GM18507 (cell line): Measurements from ENCODE around the gene PSPH.

Experiments used
- DNase-seq: peaks from one replicate; pipeline ENCODE4 v3.0.0; 2011; ENCODE audit warnings: low read depth; ENCODE audit not compliant: insufficient read length; ENCODE audit errors: extremely low spot score
- FAIRE-seq: peaks from 2 replicates; lab custom pipeline; 2011; peaks lifted over from hg19 to GRCh38; lab: Jason Lieb, UNC

The PSPH gene

DNA sequence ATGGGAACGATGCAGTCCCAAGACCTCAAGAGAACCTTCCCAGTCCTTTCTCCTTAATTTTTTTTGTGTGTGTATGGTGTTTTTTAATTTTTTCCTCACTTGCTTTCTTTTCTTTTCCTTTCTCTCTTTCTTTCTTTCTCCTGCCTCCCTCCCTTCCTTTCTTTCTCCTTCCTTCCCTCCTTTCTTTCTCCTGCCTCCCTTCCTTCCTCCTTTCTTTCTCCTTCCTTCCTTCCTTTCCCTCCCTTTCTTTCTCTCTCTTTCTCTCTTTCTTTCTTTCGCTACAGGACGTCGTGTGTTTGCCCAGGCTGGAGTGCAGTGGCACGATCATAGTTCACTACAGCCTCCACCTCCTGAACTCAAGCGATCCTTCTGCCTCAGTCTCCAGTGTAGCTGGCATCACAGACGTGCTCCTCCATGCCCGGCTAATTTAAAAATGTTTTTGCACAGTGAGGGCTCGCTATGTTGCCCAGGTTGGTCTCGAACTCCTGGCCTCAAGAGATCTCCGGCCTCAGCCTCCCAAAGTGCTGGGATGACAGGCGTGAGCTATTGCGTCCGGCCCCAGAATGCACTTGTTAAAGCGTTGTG lies 87.6 kb downstream of the PSPH start:
- DNase-seq = no peak
- FAIRE-seq = no peak

GRCh38 chr7:55962014-55962413 lies 89.2 kb downstream of the PSPH start:
- FAIRE-seq (no peak), DNase-seq (no peak)
